22Rv1 (cell line): ENCODE measurements around the gene NBAS.

Experiments used
- CTCF ChIP-seq: fragments of 450-650 bp; IDR thresholded peaks from 2 replicates; pipeline ENCODE4 v1.5.1; 2017; ENCODE audit warnings: mild to moderate bottlenecking
- ZFX ChIP-seq: fragments of 450-650 bp; IDR thresholded peaks from 2 replicates; pipeline ENCODE4 v1.6.1; 2017; ENCODE audit warnings: antibody characterized with exemption, borderline replicate concordance

- TF ChIP-seq CTCF = no peak
- TF ChIP-seq ZFX = no peak
Measured at GRCh38 chr2:15511686-15512085, 49.4 kb downstream of the NBAS start.
